Peyer's patch (tissue), 4 donors: Measurements from ENCODE around the gene MSS51.

ENCODE experiments used
- POLR2A ChIP-seq, 2 donors: fragments of 450-650 bp; IDR thresholded peaks; one replicate each; pipeline ENCODE4 v1.5.1; 2017; ENCODE audit warnings: antibody characterized with exemption in 2 of 2, mild to moderate bottlenecking in 2 of 2, moderate library complexity in 2 of 2
- TF ChIP-seq, protein P1 (sequence below), 6 experiments: fragments of 450-650 bp in 4 of 6; fragments of 200-600 bp in 2 of 6; sonication (generic) in 1 of 6; IDR thresholded peaks; one replicate each; pipeline ENCODE4 v1.5.1; 2017 to 2019; ENCODE audit warnings: antibody characterized with exemption in 6 of 6, mild to moderate bottlenecking in 3 of 6, moderate library complexity in 1 of 6

DNA sequence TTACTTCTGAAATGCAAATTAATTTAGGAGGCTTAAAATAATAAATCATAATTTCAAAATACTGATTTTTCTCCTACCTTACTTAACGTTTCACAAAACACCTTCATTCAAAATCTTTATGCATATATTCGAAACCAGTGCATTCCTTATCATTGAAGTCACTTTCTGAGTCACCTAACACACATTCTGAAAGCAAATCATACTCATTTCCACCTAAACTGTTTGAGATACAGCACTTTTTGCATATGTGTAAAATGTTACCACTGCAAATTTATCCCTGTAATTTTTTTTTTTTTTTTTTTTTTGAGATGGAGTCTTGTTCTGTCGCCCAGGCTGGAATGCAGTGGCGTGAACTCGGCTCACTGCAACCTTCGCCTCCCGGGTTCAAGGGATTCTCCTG is 46.8 kb upstream of the MSS51 start:
- TF ChIP-seq, protein P1, sequence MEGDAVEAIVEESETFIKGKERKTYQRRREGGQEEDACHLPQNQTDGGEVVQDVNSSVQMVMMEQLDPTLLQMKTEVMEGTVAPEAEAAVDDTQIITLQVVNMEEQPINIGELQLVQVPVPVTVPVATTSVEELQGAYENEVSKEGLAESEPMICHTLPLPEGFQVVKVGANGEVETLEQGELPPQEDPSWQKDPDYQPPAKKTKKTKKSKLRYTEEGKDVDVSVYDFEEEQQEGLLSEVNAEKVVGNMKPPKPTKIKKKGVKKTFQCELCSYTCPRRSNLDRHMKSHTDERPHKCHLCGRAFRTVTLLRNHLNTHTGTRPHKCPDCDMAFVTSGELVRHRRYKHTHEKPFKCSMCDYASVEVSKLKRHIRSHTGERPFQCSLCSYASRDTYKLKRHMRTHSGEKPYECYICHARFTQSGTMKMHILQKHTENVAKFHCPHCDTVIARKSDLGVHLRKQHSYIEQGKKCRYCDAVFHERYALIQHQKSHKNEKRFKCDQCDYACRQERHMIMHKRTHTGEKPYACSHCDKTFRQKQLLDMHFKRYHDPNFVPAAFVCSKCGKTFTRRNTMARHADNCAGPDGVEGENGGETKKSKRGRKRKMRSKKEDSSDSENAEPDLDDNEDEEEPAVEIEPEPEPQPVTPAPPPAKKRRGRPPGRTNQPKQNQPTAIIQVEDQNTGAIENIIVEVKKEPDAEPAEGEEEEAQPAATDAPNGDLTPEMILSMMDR (IDR thresholded peaks at IDR 0.05), result no peak
- TF ChIP-seq POLR2A (IDR thresholded peaks at IDR 0.05), result no peak
